OCI-LY3 (cell line): Measurements from ENCODE around the gene PINLYP.

Experiments
- H2AFZ ChIP-seq: fragments of 200-600, 300-600 bp; shearing (Covaris generic); 2 replicates; pipeline ENCODE4 v1.6.0; 2014; ENCODE audit warnings: antibody characterized with exemption, low read depth, low read length
- H3K27ac ChIP-seq: fragments of 200-600, 300-600 bp; sonication (generic); 2 replicates; pipeline ENCODE4 v1.5.1; 2014; ENCODE audit warnings: mild to moderate bottlenecking, low read length, moderate library complexity, mixed read lengths
- H3K27me3 ChIP-seq: fragments of 200-600, 300-600 bp; sonication (generic); 2 replicates; pipeline ENCODE4 v1.6.1; 2014; ENCODE audit warnings: low read depth, low read length, mixed read lengths
- H3K36me3 ChIP-seq: fragments of 200-600, 300-600 bp; sonication (generic); replicated peaks from 2 replicates; pipeline ENCODE3; 2014; ENCODE audit warnings: low read depth, low read length, mixed read lengths
- H3K4me1 ChIP-seq: fragments of 300-600, 200-600 bp; sonication (generic); 2 replicates; pipeline ENCODE4 v1.6.1; 2014; ENCODE audit warnings: low read length, mixed read lengths
- H3K4me2 ChIP-seq: fragments of 200-600, 300-600 bp; sonication (generic); 2 replicates; pipeline ENCODE4 v1.6.1; 2014; ENCODE audit warnings: low read length, mixed read lengths
- H3K4me3 ChIP-seq: fragments of 300-600, 200-600 bp; sonication (generic); 2 replicates; pipeline ENCODE4 v1.5.1; 2014; ENCODE audit warnings: antibody characterized with exemption, mild to moderate bottlenecking, low read length, moderate library complexity
- H3K79me2 ChIP-seq: fragments of 300-600, 200-600 bp; shearing (Covaris generic); 2 replicates; pipeline ENCODE4 v1.6.1; 2014; ENCODE audit warnings: mild to moderate bottlenecking, low read length, mixed read lengths
- H3K9ac ChIP-seq: fragments of 300-600, 200-600 bp; shearing (Covaris generic); 2 replicates; pipeline ENCODE4 v1.6.0; 2014; ENCODE audit warnings: mild to moderate bottlenecking, low read length, moderate library complexity
- H3K9me3 ChIP-seq: fragments of 200-600, 300-600 bp; shearing (Covaris generic); 2 replicates; pipeline ENCODE4 v1.6.1; 2014; ENCODE audit warnings: low read length, mixed read lengths; ENCODE audit not compliant: insufficient read depth
- H4K20me1 ChIP-seq: fragments of 200-600, 300-600 bp; sonication (generic); 2 replicates; pipeline ENCODE4 v1.6.1; 2016; ENCODE audit warnings: low read length, mixed read lengths; ENCODE audit not compliant: insufficient read depth
- EZH2phosphoT487 ChIP-seq: fragments of 200-600 bp; shearing (Covaris generic); IDR thresholded peaks from 2 replicates; pipeline ENCODE4 v1.6.1; 2018; ENCODE audit warnings: antibody characterized with exemption, mixed run types, low read depth
- TF ChIP-seq, protein P1 (sequence below): fragments of 200-600, 300-600 bp; sonication (generic); IDR thresholded peaks from 2 replicates; pipeline ENCODE4 v1.5.1; 2014; ENCODE audit warnings: antibody characterized with exemption, low read length, low read depth

PINLYP gene

DNA sequence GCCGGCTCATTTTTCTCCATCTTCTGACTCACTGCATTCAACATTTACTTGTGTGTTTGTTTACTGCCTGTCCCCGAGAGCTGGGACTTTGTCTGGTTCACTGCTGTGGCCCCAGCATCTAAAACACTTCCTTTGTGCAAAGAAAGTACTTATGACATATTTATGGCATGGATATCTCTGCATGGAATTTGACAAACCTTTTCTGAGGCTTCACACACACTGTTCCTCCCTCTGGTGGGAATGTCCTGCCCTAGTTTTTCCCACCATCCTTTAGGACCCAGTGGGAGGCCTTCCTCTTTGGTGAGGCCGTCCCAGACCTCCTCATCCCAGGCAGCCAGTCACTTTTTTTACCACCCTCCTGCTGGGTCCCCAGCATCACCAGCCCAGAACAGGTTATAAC is 34.9 kb downstream of the PINLYP start:
- no peaks in the 10 kb centered on the region for H3K4me1 ChIP-seq
- no peak overlapping the region for H3K4me2 ChIP-seq
- H3K27ac ChIP-seq, result no peak overlapping the region
- TF ChIP-seq, protein P1, sequence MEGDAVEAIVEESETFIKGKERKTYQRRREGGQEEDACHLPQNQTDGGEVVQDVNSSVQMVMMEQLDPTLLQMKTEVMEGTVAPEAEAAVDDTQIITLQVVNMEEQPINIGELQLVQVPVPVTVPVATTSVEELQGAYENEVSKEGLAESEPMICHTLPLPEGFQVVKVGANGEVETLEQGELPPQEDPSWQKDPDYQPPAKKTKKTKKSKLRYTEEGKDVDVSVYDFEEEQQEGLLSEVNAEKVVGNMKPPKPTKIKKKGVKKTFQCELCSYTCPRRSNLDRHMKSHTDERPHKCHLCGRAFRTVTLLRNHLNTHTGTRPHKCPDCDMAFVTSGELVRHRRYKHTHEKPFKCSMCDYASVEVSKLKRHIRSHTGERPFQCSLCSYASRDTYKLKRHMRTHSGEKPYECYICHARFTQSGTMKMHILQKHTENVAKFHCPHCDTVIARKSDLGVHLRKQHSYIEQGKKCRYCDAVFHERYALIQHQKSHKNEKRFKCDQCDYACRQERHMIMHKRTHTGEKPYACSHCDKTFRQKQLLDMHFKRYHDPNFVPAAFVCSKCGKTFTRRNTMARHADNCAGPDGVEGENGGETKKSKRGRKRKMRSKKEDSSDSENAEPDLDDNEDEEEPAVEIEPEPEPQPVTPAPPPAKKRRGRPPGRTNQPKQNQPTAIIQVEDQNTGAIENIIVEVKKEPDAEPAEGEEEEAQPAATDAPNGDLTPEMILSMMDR, result no peak
- no peak for TF ChIP-seq EZH2phosphoT487
- no peaks in the 10 kb centered on the region for H3K9me3 ChIP-seq
- H3K9ac ChIP-seq, result no peak overlapping the region
- no peaks in the 10 kb centered on the region for H4K20me1 ChIP-seq
- peaks cover 14% of the 10 kb centered on the region for H3K36me3 ChIP-seq
- H3K4me3 ChIP-seq, result no peak overlapping the region
- H3K27me3 ChIP-seq, result no peaks in the 10 kb centered on the region
- H2AFZ ChIP-seq, result no peak overlapping the region
- no peaks in the 10 kb centered on the region for H3K79me2 ChIP-seq

- Histone ChIP-seq H3K9ac (no peak within 1 kb of the TSS), H3K27me3 (no peaks in the 10 kb centered on the region), H3K4me1 (no peaks in the 10 kb centered on the region), H3K79me2 (no peaks in the 10 kb centered on the region), H3K4me2 (no peak within 1 kb of the TSS), H3K27ac (no peak within 1 kb of the TSS), H2AFZ (no peak within 1 kb of the TSS), H4K20me1 (no peaks in the 10 kb centered on the region), H3K4me3 (no peak within 1 kb of the TSS), H3K36me3 (peaks cover 11% of the 10 kb centered on the region), H3K9me3 (no peaks in the 10 kb centered on the region)
- TF ChIP-seq, protein P1, result no peak
- TF ChIP-seq EZH2phosphoT487, result no peak
Measured at GRCh38 chr19:43611788-43612187, 36.2 kb downstream of the PINLYP start, which contains the start of gene SRRM5. Gene SRRM5 (plus strand): TSS chr19:43612088. CDS start chr19:43612122, 34 bp downstream.

DNA sequence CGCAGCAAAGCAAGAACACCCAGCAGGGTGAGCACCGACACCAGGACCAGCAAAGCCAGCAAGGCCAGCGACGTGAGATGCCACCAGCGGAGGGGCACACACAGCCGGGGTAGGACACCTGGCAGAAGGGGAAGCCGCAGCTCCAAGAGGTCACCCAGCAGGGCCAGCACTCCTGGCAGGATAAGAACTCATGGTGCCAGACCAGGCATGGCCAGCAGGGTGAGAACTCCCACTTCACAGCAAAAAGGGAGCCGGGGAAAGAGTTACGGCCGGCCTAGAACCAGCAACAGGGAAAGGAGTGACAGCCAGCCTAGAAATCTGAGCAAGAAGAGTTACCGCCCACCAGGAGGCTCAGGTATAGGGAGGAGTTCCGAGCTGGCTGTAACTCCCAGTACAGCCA is 36.8 kb downstream of the PINLYP start:
- Histone ChIP-seq H3K4me2 (no peak overlapping the region), H3K4me1 (no peaks in the 10 kb centered on the region), H2AFZ (no peak overlapping the region), H3K79me2 (no peaks in the 10 kb centered on the region; the same call in 1 of the 2 replicates), H3K27ac (no peak overlapping the region), H4K20me1 (no peaks in the 10 kb centered on the region), H3K27me3 (no peaks in the 10 kb centered on the region), H3K4me3 (no peak overlapping the region), H3K36me3 (peaks cover 10% of the 10 kb centered on the region), H3K9me3 (no peaks in the 10 kb centered on the region), H3K9ac (no peak overlapping the region)
- TF ChIP-seq EZH2phosphoT487, result no peak
- TF ChIP-seq, protein P1, result no peak

DNA sequence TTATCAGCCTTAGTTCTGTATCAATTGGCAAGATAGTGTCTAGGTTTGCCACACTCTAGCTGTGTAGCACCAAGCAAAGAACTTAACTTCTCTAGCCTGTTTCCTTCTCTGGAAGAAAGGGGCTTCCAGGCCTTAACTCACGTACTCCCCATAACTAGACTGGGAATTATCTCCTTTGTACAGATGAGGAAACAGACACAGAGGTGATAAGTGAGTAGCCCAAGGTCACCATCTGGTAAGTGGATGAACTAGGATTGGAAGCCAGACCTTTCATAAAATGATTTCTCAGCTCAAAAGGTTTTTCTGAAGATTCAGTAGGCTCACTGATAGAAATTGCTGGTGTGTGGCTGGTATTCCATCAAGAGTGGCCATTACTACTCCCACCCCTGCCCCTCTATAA is 40.7 kb downstream of the PINLYP start:
- Histone ChIP-seq H3K4me2 (no peak overlapping the region), H2AFZ (no peak overlapping the region), H3K9me3 (no peaks in the 10 kb centered on the region), H3K4me3 (no peak overlapping the region), H3K9ac (no peak overlapping the region), H4K20me1 (no peaks in the 10 kb centered on the region), H3K79me2 (peaks cover 24% of the 10 kb centered on the region), H3K36me3 (peaks cover 12% of the 10 kb centered on the region), H3K4me1 (peaks cover 5% of the 10 kb centered on the region), H3K27ac (no peak overlapping the region), H3K27me3 (no peaks in the 10 kb centered on the region)
- TF ChIP-seq, protein P1, result no peak
- TF ChIP-seq EZH2phosphoT487, result no peak
